Cardiac septum (tissue), 1 donor: ENCODE measurements around the gene HHAT. TPM values are rescaled to one million over a fixed set of nuclear protein-coding genes. Genes with fewer than 3 reads are reported as not detected.

Experiments
- DNase-seq: peaks from one replicate; pipeline ENCODE4 v3.0.0-alpha.2; 2020; ENCODE audit warnings: low spot score
- intact Hi-C: fragments of 100-400 bp; cut with DNase I; formaldehyde crosslinking; loops from one replicate; pipeline ENCODE4 v1.14.0; 2022
- long read RNA-seq: library from polyadenylated mRNA; unstranded; transcript quantifications from one replicate; pipeline ENCODE4 v2.0.0, GENCODE V29; 2021
- total RNA-seq: library from RNA; stranded (reverse); fragmentation: NEBNext Ultra II Directional; extraction: Animal tissue kit (Norgen Biotek cat#: 25700); gene quantifications from one replicate; pipeline ENCODE4 v1.2.1, GENCODE V29; 2021
- donor health status: DM: no; HTN: no; CAD: no.

Gene HHAT
- 2.4 TPM for total RNA-seq
- long read RNA-seq, partial matches to known transcripts: 1 of 6 reads
- long read RNA-seq, other reads (novel, unspliced or antisense): 4 of 6 reads

- intact Hi-C loops: no loop called here
- peak; percentile 88 for DNase-seq
These were observed at the start of gene HHAT for GRCh38 chr1:210328746-210329503. Gene HHAT, plus strand, starts transcription at chr1:210328902. Its CDS starts 20,074 bp downstream, at chr1:210348976.

- intact Hi-C loops: no loop called here
These were observed 48.5 kb upstream of the HHAT start for GRCh38 chr1:210280221-210280620.

GRCh38 chr1:210288116-210288515 lies 40.6 kb upstream of the HHAT start:
- DNase-seq: no peak
- intact Hi-C loops: no loop called here

More at GRCh38 chr1:210280221-210280620, 48.5 kb upstream of the HHAT start:
- no peak for DNase-seq

- no peak for DNase-seq
- intact Hi-C loops: no loop called here
These were observed 39.5 kb upstream of the HHAT start for GRCh38 chr1:210289248-210289647.

GRCh38 chr1:210291081-210291764 lies 37.5 kb upstream of the HHAT start:
- intact Hi-C loops: no loop called here
- DNase-seq: no peak

GRCh38 chr1:210291786-210292230 lies 36.9 kb upstream of the HHAT start:
- DNase-seq: no peak
- intact Hi-C loops: no loop called here

- DNase-seq: peak; percentile 85
- intact Hi-C loops: no loop called here
These were observed 36.4 kb upstream of the HHAT start for GRCh38 chr1:210292231-210292871.

- intact Hi-C loops: loop anchor here (1.0 kb wide), 1 partner anchor 56 kb away; no protein-coding TSS in a partner anchor
- peak; percentile 82 for DNase-seq
These were observed 35.5 kb upstream of the HHAT start for GRCh38 chr1:210293171-210293607.

GRCh38 chr1:210294999-210295745 lies 33.5 kb upstream of the HHAT start:
- DNase-seq: no peak
- intact Hi-C loops: loop anchor here (5.0 kb wide), 1 partner anchor 38 kb away; no protein-coding TSS in a partner anchor

- intact Hi-C loops: loop anchor here (5.0 kb wide), 1 partner anchor 39 kb away; no protein-coding TSS in a partner anchor
These were observed 32.0 kb upstream of the HHAT start for GRCh38 chr1:210296682-210297081.

GRCh38 chr1:210298296-210298695 lies 30.4 kb upstream of the HHAT start:
- intact Hi-C loops: loop anchor here (5.0 kb wide), 1 partner anchor 41 kb away; no protein-coding TSS in a partner anchor
- no peak for DNase-seq

More at GRCh38 chr1:210296682-210297081, 32.0 kb upstream of the HHAT start:
- no peak for DNase-seq

- intact Hi-C loops: loop anchor here (5.0 kb wide), 1 partner anchor 42 kb away; no protein-coding TSS in a partner anchor
- no peak for DNase-seq
These were observed 29.8 kb upstream of the HHAT start for GRCh38 chr1:210298936-210299335.

GRCh38 chr1:210299501-210299900 lies 29.2 kb upstream of the HHAT start:
- no peak for DNase-seq
- intact Hi-C loops: loop anchor here (5.0 kb wide), 1 partner anchor 42 kb away; no protein-coding TSS in a partner anchor

- intact Hi-C loops: loop anchor here (2.0 to 10.0 kb wide), 2 partner anchors 68 to 436 kb away; partner anchors contain the start of gene SERTAD4
- no peak for DNase-seq
These were observed 27.6 kb upstream of the HHAT start for GRCh38 chr1:210300923-210301614.

GRCh38 chr1:210301615-210302000 lies 27.1 kb upstream of the HHAT start:
- DNase-seq: no peak
- intact Hi-C loops: loop anchor here (2.0 to 10.0 kb wide), 2 partner anchors 69 to 437 kb away; partner anchors contain the start of gene SERTAD4

GRCh38 chr1:210302501-210302900 lies 26.2 kb upstream of the HHAT start:
- no peak for DNase-seq

GRCh38 chr1:210303391-210303790 lies 25.3 kb upstream of the HHAT start:
- intact Hi-C loops: loop anchor here (10.0 kb wide), 1 partner anchor 439 kb away; no protein-coding TSS in a partner anchor
- DNase-seq: no peak

More at GRCh38 chr1:210302501-210302900, 26.2 kb upstream of the HHAT start:
- intact Hi-C loops: loop anchor here (10.0 kb wide), 1 partner anchor 438 kb away; no protein-coding TSS in a partner anchor

- no peak for DNase-seq
- intact Hi-C loops: loop anchor here (1.0 to 5.0 kb wide), 3 partner anchors 48 to 168 kb away; no protein-coding TSS in a partner anchor
These were observed 18.0 kb upstream of the HHAT start for GRCh38 chr1:210310562-210311153.
